IPS-18c (cell line): ENCODE results near the gene CDK14.

ENCODE experiments used
- H3K4me3 ChIP-seq: 2 replicates; pipeline ENCODE4 v1.7.0; 2013; ENCODE audit warnings: low read depth, mild to moderate bottlenecking, low read length, moderate library complexity; ENCODE audit not compliant: insufficient read depth
- H3K9me3 ChIP-seq: one replicate; pipeline ENCODE4 v1.6.1; 2013; ENCODE audit warnings: mild to moderate bottlenecking, low read length, moderate library complexity; ENCODE audit not compliant: control insufficient read depth, insufficient read depth

The CDK14 gene

DNA sequence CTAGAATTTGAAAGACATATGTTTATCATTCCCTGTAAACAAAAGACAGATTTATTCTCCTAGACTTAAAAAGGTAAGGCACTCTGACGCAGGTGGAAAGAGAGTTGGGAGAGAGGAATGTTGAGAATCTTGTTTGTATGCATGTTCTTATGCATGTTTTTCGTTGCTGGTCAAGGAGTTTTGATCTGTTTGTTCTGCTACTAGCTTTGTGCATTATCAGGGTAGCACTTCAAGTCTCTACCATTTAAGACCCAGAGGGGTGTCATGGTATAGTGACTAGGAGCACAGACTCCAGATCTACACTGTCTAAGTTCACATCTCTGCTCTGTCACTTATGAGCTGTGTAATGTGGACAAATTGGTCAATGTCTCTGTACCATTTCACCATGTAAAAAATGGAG is 467.9 kb downstream of the CDK14 start:
- no peak overlapping the region for H3K4me3 ChIP-seq
- H3K9me3 ChIP-seq = no peaks in the 10 kb centered on the region

DNA sequence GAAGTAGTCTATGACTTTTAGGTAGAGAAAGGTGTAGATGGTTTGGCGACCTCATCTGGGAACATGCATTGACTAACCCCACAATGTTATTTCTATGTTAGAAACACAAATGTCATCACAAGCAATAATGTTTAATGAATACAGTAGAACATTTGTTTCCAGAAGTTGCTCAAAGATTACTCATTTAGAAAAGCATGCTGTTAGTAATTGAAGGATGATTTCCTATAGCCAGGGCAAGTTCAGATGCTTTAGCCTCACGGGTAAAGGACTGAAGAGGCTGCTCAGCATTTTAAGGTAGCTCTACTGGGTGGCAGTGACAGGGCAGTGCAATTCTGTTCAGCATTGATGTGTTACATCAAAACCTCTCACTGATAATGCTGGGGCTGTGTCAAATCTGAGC is 468.8 kb downstream of the CDK14 start:
- Histone ChIP-seq H3K9me3 (no peaks in the 10 kb centered on the region), H3K4me3 (no peak overlapping the region)

- H3K4me3 ChIP-seq = no peak overlapping the region
- no peaks in the 10 kb centered on the region for H3K9me3 ChIP-seq
These were observed 470.5 kb downstream of the CDK14 start for GRCh38 chr7:91066627-91067026.

- Histone ChIP-seq H3K9me3 (no peaks in the 10 kb centered on the region), H3K4me3 (no peak overlapping the region)
These were observed 471.1 kb downstream of the CDK14 start for GRCh38 chr7:91067242-91067641.

GRCh38 chr7:91068136-91068795 is 472.1 kb downstream of the CDK14 start:
- Histone ChIP-seq H3K4me3 (no peak overlapping the region), H3K9me3 (no peaks in the 10 kb centered on the region)

DNA sequence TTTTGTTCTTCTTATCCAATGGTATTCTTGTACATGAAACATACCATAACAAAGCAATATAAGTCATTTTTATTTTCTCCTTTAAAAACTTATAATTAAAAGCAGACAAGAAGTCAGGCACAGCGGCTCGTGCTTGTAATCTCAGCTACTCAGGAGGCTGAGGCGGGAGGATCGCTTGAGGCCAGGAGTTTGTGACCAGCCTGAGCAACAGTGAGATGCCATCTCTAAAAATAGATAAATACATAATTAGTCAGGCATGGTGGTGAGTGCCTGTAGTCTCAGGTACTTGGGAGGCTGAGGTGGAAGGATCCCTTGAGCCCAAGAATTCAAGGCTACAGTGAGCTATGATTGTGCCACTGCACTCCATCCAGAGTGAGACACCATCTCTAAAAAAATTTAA is 473.0 kb downstream of the CDK14 start:
- Histone ChIP-seq H3K4me3 (no peak overlapping the region), H3K9me3 (no peaks in the 10 kb centered on the region)

- Histone ChIP-seq H3K9me3 (no peaks in the 10 kb centered on the region), H3K4me3 (no peak overlapping the region)
These were observed 483.4 kb downstream of the CDK14 start for GRCh38 chr7:91079487-91079886.

GRCh38 chr7:91080351-91080750 is 484.2 kb downstream of the CDK14 start:
- Histone ChIP-seq H3K4me3 (no peak overlapping the region), H3K9me3 (no peaks in the 10 kb centered on the region)

DNA sequence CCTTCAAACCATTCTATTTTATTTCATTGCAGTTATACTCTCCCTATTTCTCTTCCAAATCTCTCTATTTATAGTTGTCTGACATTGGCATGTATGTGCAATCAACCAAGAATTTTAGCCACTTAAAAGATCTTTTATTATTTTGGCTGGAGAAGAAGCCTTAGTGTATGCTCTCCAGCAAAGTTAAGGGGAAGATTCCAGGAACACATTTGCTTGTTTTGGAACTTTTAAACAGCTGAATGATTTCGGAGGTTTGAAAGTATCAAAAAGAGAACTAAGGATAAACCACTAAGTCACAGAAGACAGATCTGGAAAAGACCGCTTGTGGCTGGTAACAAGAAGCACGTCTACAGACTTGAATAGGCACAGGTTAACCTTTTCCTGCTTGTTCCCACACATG is 485.9 kb downstream of the CDK14 start:
- H3K9me3 ChIP-seq = no peaks in the 10 kb centered on the region
- H3K4me3 ChIP-seq = no peak overlapping the region

- H3K9me3 ChIP-seq = no peaks in the 10 kb centered on the region
- H3K4me3 ChIP-seq = no peak overlapping the region
These were observed 486.9 kb downstream of the CDK14 start for GRCh38 chr7:91082852-91083495.

GRCh38 chr7:91083855-91084644 is 487.9 kb downstream of the CDK14 start:
- Histone ChIP-seq H3K9me3 (no peaks in the 10 kb centered on the region), H3K4me3 (no peak overlapping the region)

- H3K4me3 ChIP-seq = no peak overlapping the region
These were observed 489.1 kb downstream of the CDK14 start for GRCh38 chr7:91085175-91085574.

DNA sequence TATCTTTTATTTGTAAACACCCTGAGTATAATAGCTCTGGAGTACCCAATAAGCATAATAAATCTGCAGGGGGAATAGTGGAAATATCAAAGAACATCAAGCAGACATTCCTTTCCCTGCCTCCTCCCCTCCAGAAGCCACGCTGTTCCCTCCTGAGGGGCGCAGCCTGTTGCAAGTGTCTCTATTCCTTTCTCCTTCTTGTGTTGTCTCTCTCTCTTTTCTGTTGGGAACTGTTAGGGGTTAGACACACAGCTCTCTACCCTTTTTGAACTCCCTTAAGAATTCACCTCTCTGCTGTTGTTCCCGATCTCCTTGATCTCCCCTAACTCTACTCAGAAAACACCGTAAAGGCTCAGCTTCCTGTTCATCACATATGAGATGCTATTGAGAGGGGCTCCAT is 490.1 kb downstream of the CDK14 start:
- Histone ChIP-seq H3K9me3 (no peaks in the 10 kb centered on the region), H3K4me3 (no peak overlapping the region)

More at GRCh38 chr7:91085175-91085574, 489.1 kb downstream of the CDK14 start:
- no peaks in the 10 kb centered on the region for H3K9me3 ChIP-seq

DNA sequence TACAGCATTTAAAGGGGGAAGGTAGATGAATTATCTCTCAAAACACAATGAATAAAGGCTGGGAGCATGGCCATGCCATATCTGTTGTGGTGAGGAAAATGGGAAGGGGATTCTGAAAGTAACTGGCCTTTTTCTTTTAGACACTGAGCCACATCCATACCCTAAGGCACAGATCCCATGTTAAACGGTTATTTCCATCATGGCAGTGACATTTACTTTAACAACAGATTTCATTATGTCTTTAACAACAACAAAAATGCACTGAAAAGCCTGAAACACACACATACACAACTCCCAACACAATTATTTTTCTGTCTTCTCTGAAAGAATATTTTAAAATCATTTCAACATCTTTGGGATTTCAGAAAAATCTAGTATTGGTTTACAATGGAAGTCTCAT is 492.0 kb downstream of the CDK14 start:
- no peak overlapping the region for H3K4me3 ChIP-seq
- no peaks in the 10 kb centered on the region for H3K9me3 ChIP-seq

DNA sequence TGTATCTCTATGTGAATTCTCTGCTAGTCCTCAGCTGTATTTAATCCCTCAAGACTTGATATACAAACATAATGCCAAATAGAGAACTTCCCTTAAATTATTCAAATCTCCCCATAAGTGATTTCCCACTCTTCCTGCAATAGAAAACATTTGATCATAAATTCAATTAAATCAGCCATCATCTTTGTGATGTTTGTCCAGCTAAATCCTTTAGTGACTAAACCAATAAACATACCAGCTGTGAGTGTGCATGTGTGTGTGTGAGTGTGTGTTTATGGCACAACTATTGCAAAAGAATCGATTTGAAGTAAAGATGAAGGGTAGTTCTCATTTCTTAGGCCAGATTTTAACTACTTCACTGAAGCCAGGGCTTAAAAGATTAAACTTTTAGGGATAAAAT is 492.6 kb downstream of the CDK14 start:
- no peak overlapping the region for H3K4me3 ChIP-seq
- no peaks in the 10 kb centered on the region for H3K9me3 ChIP-seq

GRCh38 chr7:91089382-91089963 is 493.4 kb downstream of the CDK14 start:
- H3K9me3 ChIP-seq = no peaks in the 10 kb centered on the region
- no peak overlapping the region for H3K4me3 ChIP-seq

GRCh38 chr7:91090684-91091083 is 494.6 kb downstream of the CDK14 start:
- H3K9me3 ChIP-seq = no peaks in the 10 kb centered on the region
- H3K4me3 ChIP-seq = no peak overlapping the region

GRCh38 chr7:91091631-91092030 is 495.5 kb downstream of the CDK14 start:
- H3K4me3 ChIP-seq = no peak overlapping the region
- H3K9me3 ChIP-seq = no peaks in the 10 kb centered on the region
